Head of caudate nucleus (tissue), 42 donors: ENCODE data around the gene NAALADL2.
A peak's percentile ranks its signal among the peaks of the same experiment; 100 is the strongest.
"Not testable (repeated sequence)": the region's sequence is repeated elsewhere in the genome, so short reads cannot be mapped to it uniquely, and the experiment has no call there.

ENCODE experiments used
- DNase-seq, 42 donors: peaks; one replicate each; pipeline versions ENCODE4 v3.0.0 to v3.0.0-alpha.2; 2020 to 2021; ENCODE audit warnings: mixed read lengths in 7 of 42
- intact Hi-C: fragments of 100-400 bp; cut with DNase I; formaldehyde crosslinking; loops from one replicate; pipeline ENCODE4 v1.15.0; 2022

Gene NAALADL2

DNA sequence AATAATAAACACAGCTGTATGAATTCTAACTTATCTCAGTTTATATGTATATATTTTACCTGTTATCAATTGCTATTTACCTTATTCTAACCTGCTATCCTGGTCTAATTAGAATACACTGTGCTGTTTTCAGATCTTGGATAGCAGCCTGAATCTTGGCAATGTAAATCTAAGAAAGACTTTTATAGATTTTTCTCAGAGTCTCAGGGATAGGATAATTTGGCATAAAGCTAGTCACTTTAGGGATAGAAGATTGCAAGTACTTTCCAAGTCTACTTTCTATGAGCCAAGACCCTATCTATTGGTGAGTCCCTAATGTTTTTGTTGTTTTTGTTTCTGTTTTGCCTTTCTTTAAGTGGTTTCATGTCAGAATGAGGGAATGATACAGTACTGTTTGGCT lies 695.7 kb downstream of the NAALADL2 start:
- DNase-seq, result no peak
- intact Hi-C loops, result no loop called here

DNA sequence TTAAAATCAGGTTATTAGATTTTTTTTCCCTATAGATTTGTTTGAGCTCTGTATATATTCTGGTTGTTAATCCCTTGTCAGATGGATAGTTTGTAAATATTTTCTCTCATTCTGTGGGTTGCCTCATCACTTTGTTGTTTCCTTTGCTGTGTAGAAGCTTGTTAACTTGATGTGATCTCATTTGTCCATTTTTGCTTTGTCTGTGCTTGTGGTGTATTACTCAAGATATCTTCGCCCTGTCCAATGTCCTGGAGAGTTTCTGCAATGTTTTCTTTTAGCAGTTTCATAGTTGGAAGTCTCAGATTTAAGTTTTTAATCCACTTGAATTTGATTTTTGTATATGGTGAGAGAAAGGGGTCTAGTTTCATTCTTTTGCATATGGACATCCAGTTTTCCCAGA lies 699.1 kb downstream of the NAALADL2 start:
- DNase-seq, result no peak
- intact Hi-C loops, result no loop called here

DNA sequence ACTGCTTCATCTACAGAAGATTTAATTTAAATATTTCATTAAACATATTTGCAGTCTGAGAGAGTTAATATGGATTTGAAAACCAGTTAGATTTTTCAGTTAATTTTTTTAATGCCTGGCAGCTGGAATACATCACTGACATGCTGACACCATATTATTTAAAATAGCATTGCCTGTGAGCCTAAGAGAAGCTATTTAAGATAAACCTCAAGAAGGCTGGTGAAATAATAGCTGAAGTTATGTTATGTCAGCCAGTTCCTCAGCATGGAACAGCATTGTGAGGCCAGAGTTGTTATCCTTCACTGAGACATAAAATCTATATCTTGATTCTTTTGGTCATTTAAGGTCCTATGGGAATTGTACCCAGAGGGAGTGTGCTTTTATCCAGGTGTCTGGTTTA lies 705.2 kb downstream of the NAALADL2 start:
- intact Hi-C loops, result no loop called here

DNA sequence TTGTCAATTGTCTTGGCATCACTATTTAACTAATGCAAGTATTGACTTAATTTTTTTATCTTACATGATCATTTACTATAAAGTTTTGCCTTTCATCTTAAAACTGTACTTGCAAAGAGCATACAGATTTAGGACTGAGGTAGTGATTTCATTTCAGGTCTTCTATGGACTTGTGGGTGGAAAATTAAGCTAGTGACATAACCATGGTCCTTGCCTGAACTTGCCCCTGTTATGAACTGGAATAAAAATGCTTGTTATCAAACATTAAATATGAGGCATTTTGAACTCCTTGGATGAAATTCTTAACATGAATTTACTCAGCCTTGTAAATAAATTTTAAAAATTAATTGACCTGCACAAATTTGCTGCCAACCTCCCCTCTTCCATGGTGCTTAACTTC lies 712.0 kb downstream of the NAALADL2 start:
- intact Hi-C loops, result no loop called here
- DNase-seq, result no peak

More for the DNA sequence above, 705.2 kb downstream of the NAALADL2 start:
- DNase-seq, result no peak

DNA sequence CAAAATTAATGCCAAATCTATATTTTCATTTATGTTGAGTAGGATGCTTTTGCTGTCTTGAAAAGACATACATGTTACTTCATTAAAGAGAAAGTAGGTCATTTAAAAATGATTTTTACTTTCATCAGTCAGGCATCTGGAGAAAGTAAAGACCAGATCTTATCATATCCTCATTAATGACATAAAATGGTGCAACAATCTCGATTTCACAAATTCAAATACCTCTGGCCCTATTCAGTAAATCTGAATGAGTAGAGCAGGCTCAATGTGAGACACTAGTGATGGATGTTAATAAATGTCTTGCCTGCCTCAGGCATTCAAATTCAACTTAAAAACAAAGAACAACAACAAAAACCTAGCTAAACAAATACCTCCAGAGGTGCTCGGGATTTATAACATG lies 714.1 kb downstream of the NAALADL2 start:
- intact Hi-C loops, result no loop called here

DNA sequence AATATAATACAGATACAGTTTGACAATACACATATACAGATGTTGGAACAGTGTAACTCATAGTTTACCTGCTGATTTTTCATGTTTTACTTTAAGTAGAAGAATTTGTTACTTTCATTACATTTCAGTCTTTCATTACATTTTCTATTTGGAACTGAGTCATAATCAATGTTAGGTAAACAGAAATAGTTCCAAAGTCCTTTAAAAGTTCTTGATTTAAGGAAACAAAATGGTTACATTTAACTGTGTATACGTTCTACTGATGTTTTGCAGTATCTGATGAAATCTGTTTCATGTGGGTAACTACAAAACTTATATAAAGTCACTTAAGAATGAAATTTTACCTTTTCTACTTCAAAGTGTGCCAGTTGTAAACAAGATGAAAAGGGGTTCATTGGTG lies 721.2 kb downstream of the NAALADL2 start:
- DNase-seq, result no peak
- intact Hi-C loops, result no loop called here

More for the DNA sequence above, 714.1 kb downstream of the NAALADL2 start:
- no peak for DNase-seq

DNA sequence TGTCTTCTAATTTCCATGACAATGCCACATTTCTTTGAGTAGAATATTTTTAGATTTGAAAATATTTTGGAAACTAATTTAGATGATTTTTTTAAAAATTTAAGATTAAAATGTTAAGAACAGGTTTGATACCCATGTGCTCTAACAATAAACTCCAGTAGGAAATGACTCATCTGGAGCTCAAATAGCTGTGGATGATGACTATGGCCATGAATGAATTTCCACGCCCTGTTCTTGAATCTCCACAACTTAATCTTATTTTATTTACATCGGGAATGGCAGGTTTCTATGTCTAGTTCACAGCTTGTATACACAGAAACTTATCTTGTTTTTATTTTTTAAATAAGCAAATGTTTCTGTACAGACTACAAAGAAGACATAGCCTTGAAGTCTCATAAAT lies 726.8 kb downstream of the NAALADL2 start:
- DNase-seq, result no peak
- intact Hi-C loops, result no loop called here

DNA sequence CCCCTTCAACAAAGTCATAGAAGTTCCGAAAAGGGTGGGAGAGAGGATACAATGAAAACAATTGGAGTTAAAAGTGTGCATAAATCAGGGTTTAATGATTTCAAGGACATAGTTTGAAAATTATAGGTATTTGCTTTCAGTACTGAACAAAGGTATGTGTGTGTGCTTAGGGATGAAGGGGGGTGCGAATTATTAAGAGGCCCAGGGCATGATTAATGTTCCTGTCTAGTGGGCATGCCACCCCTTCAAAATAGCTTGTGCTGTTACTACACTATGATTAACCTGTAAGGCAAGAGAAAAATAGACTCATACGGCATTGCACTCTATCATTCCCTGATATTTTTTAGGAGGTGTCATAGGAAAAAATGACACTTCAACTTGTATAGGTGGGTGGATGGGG lies 731.6 kb downstream of the NAALADL2 start:
- intact Hi-C loops, result no loop called here
- DNase-seq, result no peak

DNA sequence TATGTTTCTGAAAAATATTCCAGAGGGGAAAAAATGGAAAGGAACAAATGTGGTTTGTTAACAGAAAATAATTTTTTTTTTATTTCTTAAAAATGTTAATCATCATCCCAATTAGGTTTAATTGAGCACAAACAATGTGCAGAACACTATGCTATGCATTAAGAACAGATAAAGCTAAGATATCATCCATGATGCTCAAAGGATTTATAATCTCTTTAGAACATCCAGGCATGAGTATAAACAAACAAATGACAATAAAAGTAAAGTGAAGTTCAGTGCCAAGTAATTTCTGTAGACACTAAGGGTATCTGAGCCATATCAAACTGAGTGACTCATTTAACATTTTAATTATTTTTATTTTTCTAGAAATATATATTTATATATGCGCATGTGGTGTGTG lies 732.2 kb downstream of the NAALADL2 start:
- intact Hi-C loops, result no loop called here

DNA sequence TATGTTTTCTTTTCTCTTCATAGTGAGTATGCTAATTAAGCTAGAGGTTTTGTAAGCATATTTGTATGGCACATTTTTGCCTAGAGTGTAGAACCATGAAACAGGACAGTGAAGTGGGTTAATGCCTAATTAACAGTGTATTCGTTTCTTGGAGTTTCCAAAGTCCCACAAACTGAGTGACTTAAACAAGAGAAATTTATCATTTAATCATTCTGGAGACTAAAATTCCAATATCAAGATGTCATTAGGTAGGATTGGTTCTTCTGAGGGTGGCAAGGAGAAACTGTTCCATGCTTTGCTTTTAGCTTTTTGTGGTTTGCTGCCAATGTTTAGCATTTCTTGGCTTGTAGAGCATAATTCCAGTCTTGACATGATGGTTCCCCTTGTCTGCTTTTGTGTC lies 734.2 kb downstream of the NAALADL2 start:
- intact Hi-C loops, result no loop called here
- DNase-seq, result no peak

More for the DNA sequence above, 732.2 kb downstream of the NAALADL2 start:
- DNase-seq, result no peak

DNA sequence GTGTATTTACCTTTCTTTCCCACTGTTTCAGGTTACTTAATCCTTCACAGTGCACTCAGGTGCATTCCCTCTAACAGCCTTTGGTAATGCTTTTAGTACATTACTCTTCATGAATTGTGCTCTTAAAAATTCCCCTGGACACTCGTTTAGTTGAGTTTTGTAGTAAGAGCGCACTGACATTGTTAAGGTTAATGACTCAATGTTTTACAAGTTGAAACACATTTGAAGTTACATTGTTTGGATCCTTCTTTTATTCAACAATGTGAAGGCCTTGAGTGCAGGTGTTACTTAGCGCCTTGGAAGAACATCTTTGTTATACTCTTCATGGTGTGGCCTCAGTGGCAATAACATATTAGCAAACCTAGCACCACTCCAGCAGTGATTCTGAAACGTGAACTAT lies 739.6 kb downstream of the NAALADL2 start:
- DNase-seq, result no peak
- intact Hi-C loops, result no loop called here

DNA sequence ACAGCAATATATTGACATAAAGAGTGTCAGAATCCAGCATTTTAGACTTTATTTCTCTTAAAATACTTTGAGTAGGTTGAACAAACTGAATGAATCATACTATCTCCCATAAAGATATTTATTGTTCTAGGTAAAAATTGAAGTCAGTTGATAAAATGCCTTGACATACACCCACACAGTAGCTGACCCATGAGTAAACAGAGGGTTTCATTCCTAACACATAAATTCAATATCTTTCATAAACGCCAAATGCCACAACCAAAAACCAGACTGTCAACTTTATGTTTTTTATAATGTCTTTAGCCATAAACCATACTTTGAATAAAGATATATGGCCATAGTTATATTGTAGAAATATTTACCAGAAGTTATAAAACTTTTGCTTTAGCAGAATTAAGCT lies 742.4 kb downstream of the NAALADL2 start:
- intact Hi-C loops, result no loop called here
- DNase-seq, result no peak

DNA sequence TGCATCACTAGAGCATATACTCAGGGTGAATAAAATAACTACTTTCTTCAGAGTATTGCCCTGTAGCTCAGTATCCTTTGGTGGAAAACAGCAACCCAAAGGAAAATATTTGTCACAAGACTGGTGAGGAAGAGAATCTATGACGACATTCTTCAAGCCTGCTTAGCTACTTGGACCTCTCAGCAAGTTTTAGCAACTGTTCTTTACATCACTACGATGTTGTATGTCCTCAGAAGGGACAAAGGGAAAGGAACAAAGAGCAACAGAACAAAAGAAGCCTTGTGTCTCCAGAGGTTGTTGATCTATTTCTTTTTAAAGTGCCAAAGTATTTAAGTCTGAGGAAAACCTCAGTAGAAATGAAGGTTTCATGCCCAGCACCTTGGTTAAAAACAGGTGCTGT lies 746.7 kb downstream of the NAALADL2 start:
- intact Hi-C loops, result no loop called here
- DNase-seq, result no peak

DNA sequence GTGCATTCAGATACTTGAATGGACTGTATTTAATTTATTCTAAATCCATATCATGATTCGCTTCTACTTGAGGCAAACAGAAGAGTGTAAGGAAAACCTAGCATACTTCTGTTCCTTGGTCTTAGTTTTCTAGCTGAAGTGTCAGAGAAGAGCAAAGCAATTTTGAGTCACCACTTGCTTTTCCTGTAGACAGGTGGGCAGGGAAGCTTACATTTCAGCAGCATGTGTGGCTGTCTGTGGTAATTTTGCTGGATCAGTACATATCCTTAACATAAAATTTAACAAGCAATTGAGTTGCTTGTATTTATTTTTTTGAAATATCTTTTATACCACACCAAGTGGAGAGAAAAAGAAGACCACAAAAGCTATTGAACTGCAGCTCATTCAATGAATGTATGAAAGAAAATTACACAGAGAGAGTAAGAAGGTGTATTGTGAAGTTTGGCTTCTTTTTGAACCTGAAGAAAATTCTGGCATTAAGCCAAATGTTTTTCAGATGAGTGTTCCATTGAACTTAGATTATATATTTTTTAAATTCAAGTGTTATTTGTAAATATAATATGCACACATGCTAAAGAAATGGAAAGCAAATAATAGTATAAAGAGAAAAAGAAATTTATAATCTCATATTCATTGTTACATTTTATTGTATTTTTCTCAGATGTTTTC lies 747.6 kb downstream of the NAALADL2 start:
- no peak for DNase-seq
- intact Hi-C loops, result no loop called here

DNA sequence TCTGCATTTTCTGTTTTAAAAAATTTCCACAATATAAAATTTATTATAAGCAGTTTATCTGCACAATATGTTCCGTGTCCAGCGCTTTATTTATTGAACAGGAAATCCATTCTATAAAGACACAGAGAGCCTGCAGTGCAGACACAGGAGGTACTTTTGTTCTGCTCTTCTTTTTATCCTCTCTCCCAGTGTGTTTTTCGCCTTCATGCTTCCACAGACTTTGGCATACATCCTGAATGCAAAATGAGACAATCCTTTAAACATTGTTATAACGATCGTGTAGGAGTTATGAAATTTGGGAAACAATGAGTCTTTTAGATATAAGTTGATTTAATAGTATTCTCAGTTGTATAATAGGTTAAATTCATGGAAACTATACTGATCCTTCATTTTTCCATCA lies 749.2 kb downstream of the NAALADL2 start:
- peak in 1 of 42 donors; percentile 2 for DNase-seq
- intact Hi-C loops, result no loop called here

DNA sequence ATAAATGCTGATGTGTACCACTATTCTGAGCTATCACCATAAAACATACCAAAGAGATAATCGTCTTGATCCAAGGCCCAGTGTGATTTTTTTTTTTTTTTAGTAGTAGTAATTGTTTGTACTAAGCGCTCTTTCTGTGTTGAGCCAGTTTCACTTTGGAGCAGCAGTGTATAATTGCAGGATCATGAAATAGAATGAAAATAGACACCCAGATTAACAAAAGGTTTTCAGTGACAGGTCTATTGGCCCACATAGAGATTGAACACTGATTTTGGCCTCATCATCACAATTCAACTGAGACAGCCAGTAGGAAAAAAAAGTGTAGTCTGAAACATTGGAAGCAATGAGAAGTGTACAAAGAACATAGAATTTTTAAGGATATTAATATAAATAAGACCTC lies 749.8 kb downstream of the NAALADL2 start:
- DNase-seq, result no peak
- intact Hi-C loops, result no loop called here

DNA sequence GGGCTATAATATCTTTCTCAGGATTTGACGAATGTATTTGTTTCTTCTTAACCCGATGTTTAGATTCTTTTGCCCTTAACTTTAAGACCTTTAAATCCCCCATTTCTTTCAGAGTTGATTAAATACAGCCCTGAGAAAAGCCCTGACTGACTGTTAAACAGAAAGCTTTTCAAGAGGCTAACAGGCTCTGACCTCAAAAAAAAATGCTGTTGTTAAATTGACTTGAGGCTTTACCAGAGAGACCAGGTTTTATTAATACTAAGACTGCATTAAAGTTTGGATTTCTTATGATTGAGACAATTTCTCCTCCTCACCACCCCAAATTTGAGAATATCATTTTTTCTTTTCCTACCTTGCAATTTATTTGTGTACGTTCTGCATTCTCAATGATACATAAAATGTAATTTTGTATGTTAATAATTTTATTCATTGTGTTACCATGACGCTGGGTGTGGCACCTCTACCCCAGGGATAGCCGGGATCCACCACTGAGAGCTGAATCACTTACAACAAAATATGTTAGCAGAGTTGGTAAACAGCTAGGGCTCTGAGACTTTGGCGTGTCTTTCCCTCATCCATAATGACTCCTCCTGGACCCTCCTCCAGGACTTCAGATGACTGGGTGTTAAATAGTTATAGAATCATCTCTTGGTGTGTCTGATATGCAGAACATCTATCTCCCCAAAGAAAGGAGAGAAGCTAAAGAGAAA lies 753.5 kb downstream of the NAALADL2 start:
- intact Hi-C loops, result no loop called here
- no peak for DNase-seq

DNA sequence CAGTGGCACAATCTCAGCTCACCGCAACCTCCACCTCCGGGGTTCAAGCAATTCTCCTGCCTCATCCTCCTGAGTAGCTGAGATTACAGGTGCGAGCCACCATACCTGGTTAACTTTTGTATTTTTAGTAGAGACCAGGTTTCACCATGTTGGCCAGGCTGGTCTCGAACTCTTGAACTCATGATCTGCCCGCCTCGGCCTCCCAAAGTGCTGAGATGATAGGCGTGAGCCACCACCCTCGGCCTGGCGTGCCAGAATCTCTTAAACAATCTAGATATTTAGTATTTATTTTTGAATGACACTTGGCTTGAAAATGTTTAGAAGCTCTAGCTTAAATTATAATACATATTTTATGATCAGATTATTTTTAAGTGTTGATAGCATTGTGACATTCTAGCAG lies 755.0 kb downstream of the NAALADL2 start:
- intact Hi-C loops, DNase-seq: not testable (repeated sequence)

DNA sequence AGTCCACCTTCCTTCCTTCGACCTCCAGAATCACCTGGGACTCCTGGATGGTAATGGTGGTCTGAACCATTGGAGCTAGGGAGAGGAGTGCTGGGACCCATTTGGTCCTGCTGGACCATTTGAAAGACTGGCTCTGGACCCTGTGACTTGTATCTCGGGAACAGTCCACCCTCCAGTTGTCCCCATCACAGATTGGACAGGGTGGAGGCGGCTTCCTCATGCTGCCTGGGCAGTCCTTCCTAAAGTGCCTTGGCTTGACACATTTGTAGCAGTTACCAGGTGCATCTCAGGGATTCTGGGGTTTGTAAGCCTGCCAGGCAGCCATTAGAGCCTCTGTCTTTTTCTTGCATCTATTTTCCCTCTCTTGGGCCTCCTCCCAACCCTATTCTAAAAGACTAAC lies 758.1 kb downstream of the NAALADL2 start:
- no peak for DNase-seq
- intact Hi-C loops, result no loop called here

DNA sequence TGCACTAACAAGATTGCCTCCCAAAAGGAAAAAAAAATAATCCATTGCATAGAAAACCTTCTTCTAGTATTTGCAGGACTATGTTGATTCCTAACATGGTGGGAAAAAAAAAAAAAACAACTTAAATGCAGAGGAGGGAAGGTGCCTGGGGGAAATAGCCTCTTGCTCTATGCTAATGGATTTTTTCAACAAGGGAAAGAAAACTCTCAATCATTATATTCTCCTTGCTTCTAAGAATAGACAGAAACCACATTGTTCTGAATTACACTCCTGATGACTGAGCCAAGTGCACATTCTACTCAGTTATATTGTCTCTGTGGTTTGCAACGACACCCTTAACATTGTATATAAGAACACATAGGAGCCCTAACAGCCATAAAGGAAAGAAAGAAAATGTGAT lies 760.2 kb downstream of the NAALADL2 start:
- intact Hi-C loops, result no loop called here
- DNase-seq, result no peak

DNA sequence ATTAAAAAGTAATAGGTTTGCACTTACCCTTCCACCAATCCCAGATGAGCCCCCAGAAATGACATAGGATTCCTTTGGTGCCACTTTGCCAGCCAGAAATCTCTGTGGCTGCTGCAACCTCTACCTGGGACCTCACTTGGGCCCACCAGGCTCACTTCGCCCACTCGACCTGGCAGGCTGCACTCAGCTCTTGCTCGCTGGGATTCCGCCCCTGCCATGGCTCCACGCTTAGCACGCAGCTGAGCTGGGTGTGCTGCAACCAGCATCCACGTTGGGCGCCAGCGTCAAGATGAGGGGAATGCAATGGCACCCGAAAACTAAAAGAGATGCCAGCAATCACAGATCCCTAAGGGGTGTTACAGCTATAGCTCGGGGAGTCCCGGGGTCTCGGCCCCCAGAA lies 761.0 kb downstream of the NAALADL2 start:
- DNase-seq, result peak in 4 of 42 donors; percentile 8 to 16 (median 12)
- intact Hi-C loops, result no loop called here
